Rectal smooth muscle tissue (tissue), 1 donor: ENCODE data around the gene HSPA12A.

ENCODE experiments used
- H3K27ac ChIP-seq: one replicate; pipeline ENCODE4 v1.7.0; 2013; ENCODE audit warnings: low read depth, low read length, inconsistent platforms
- H3K27me3 ChIP-seq: one replicate; pipeline ENCODE4 v1.7.0; 2013; ENCODE audit warnings: low read length; ENCODE audit not compliant: control insufficient read depth, insufficient read depth
- H3K36me3 ChIP-seq: one replicate; pipeline ENCODE4 v1.7.0; 2013; ENCODE audit warnings: low read length; ENCODE audit not compliant: control insufficient read depth, insufficient read depth
- H3K4me1 ChIP-seq: one replicate; pipeline ENCODE4 v1.7.0; 2013; ENCODE audit warnings: low read length; ENCODE audit not compliant: control insufficient read depth, insufficient read depth
- H3K4me3 ChIP-seq: one replicate; pipeline ENCODE4 v1.7.0; 2013; ENCODE audit warnings: low read length
- H3K9ac ChIP-seq: one replicate; pipeline ENCODE4 v1.7.0; 2013; ENCODE audit warnings: low read length

The HSPA12A gene

DNA sequence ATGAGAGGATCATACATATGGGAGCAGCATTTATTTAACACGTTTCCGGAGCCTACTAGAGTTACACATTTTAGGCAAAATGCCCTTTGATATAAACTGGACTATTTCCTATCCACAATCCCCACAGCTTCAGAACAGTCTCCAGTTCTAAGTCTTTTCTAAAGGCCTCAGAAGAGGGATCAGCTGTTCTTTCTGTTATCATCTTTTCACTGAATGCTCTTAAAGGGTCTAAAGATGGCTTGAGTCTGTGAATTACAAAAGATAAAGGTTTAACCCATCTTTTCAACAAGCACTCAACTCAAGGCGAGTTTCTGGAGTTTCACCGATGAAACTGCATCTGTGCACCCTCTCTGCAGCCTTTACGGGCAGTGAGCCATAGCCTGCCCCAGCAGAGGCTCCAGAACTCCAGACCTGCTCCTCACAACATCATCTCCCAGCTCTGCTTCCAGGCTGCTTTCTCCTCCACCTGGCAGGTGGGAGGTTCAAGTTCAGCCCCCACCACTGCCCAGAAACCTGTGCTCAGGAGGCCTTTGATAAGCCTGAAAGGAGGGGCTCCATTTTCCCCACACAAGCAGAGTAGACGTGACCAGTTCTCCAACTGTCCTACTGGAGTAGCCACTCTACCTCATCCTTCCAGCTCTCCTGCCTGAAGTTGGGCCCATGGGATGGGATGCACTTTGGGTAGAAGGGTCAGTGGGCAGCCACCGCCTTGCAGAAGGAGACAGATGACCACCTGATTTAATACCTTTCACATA lies 53.4 kb downstream of the HSPA12A start:
- no peak overlapping the region for H3K4me3 ChIP-seq
- H3K4me1 ChIP-seq: peaks cover 5% of the 10 kb centered on the region
- no peak overlapping the region for H3K27ac ChIP-seq

DNA sequence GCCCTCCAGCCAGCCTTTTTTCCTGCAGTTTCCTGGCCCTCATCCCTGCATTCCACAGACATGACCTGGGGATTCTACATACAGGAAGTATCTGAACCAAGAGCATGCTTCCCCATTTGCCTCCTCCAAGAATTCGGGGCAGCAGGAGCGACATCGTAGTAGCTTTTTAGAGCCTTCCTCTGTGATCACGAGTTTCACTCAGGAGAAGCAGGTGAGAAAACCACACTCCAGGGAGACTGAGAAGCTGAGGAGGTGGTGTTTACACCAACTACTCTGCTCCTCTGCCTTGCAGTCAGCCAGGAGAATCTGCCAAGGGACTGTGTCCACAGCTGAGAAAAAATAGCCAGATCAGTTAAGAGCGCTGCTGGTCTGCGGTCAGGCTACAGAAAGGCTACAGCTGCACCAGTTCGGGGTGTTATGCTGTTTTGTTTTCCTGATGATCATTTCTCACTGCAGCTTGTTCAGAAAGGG lies 54.1 kb downstream of the HSPA12A start:
- H3K4me3 ChIP-seq: no peak overlapping the region
- no peak overlapping the region for H3K27ac ChIP-seq
- H3K4me1 ChIP-seq: peaks cover 5% of the 10 kb centered on the region

More for the DNA sequence above, 53.4 kb downstream of the HSPA12A start:
- Histone ChIP-seq H3K36me3 (no peaks in the 10 kb centered on the region), H3K9ac (no peak overlapping the region), H3K27me3 (peaks cover 2% of the 10 kb centered on the region)

DNA sequence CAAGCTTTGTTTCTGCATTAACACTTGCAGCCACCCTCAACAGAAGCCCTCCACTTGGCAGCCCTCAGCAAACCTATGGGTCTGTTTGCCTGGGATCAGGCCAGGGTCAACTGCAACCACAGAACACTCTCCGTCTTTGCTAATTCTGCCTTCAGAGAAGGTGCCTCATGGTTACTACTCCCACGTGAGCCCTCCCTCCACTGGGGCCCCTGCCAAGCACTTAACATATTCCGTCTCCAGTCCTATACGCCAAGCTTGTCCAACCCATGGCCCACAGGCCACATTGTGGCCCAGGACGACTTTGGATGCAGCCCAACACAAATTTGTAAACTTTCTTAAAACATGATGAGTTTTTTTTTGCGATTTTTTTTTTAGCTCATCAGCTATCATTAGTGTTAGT lies 54.7 kb downstream of the HSPA12A start:
- Histone ChIP-seq H3K4me1 (peaks cover 5% of the 10 kb centered on the region), H3K9ac (no peak overlapping the region), H3K27ac (no peak overlapping the region)

More for the DNA sequence above, 54.1 kb downstream of the HSPA12A start:
- Histone ChIP-seq H3K27me3 (peaks cover 2% of the 10 kb centered on the region), H3K36me3 (no peaks in the 10 kb centered on the region), H3K9ac (no peak overlapping the region)

GRCh38 chr10:116686632-116687031 lies 55.7 kb downstream of the HSPA12A start:
- Histone ChIP-seq H3K36me3 (no peaks in the 10 kb centered on the region), H3K27me3 (peaks cover 2% of the 10 kb centered on the region), H3K27ac (no peak overlapping the region), H3K9ac (no peak overlapping the region), H3K4me3 (no peak overlapping the region), H3K4me1 (peaks cover 4% of the 10 kb centered on the region)

More for the DNA sequence above, 54.7 kb downstream of the HSPA12A start:
- Histone ChIP-seq H3K4me3 (no peak overlapping the region), H3K36me3 (no peaks in the 10 kb centered on the region), H3K27me3 (peaks cover 2% of the 10 kb centered on the region)

- Histone ChIP-seq H3K9ac (no peak overlapping the region), H3K27ac (no peak overlapping the region), H3K27me3 (no peaks in the 10 kb centered on the region), H3K4me1 (peaks cover 4% of the 10 kb centered on the region), H3K4me3 (no peak overlapping the region), H3K36me3 (no peaks in the 10 kb centered on the region)
Measured at GRCh38 chr10:116685807-116686206, 56.6 kb downstream of the HSPA12A start.

GRCh38 chr10:116684781-116685180 lies 57.6 kb downstream of the HSPA12A start:
- H3K4me3 ChIP-seq: no peak overlapping the region
- H3K36me3 ChIP-seq: no peaks in the 10 kb centered on the region
- peaks cover 4% of the 10 kb centered on the region for H3K4me1 ChIP-seq
- no peaks in the 10 kb centered on the region for H3K27me3 ChIP-seq
- H3K27ac ChIP-seq: no peak overlapping the region
- no peak overlapping the region for H3K9ac ChIP-seq

- Histone ChIP-seq H3K9ac (no peak overlapping the region), H3K4me3 (no peak overlapping the region), H3K27ac (no peak overlapping the region), H3K27me3 (no peaks in the 10 kb centered on the region), H3K4me1 (peaks cover under 1% of the 10 kb centered on the region), H3K36me3 (no peaks in the 10 kb centered on the region)
Measured at GRCh38 chr10:116683821-116684220, 58.5 kb downstream of the HSPA12A start.

GRCh38 chr10:116683166-116683565 lies 59.2 kb downstream of the HSPA12A start:
- Histone ChIP-seq H3K9ac (no peak overlapping the region), H3K27me3 (no peaks in the 10 kb centered on the region), H3K4me1 (no peaks in the 10 kb centered on the region), H3K27ac (no peak overlapping the region), H3K36me3 (no peaks in the 10 kb centered on the region), H3K4me3 (no peak overlapping the region)

GRCh38 chr10:116679351-116679750 lies 63.0 kb downstream of the HSPA12A start:
- Histone ChIP-seq H3K27ac (no peak overlapping the region), H3K27me3 (no peaks in the 10 kb centered on the region), H3K4me1 (no peaks in the 10 kb centered on the region), H3K9ac (no peak overlapping the region), H3K36me3 (no peaks in the 10 kb centered on the region), H3K4me3 (no peak overlapping the region)

DNA sequence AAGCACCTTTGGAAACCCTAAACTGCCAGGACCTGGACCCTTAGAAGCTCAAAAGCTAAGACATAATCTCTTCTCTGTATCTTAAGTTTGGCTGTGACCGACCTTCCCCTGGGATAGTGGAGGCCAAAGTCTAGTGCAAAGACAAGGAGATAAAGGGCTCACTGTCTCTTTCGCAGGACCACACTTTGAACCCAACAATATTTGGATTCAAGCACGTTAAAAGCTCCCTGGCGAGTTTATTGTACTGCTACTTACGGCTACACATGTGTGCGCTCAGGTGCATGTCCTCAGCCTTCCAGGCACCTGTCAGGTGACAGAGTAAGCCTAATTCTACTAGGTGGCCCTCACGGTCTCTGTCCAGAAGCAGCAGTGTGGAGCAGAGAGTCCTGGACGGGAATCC lies 65.7 kb downstream of the HSPA12A start:
- no peak overlapping the region for H3K4me3 ChIP-seq
- H3K4me1 ChIP-seq: no peaks in the 10 kb centered on the region
- no peaks in the 10 kb centered on the region for H3K36me3 ChIP-seq
- no peaks in the 10 kb centered on the region for H3K27me3 ChIP-seq
- H3K27ac ChIP-seq: no peak overlapping the region
- no peak overlapping the region for H3K9ac ChIP-seq

- no peaks in the 10 kb centered on the region for H3K27me3 ChIP-seq
- no peak overlapping the region for H3K4me3 ChIP-seq
- H3K4me1 ChIP-seq: no peaks in the 10 kb centered on the region
- no peaks in the 10 kb centered on the region for H3K36me3 ChIP-seq
- H3K27ac ChIP-seq: no peak overlapping the region
- H3K9ac ChIP-seq: no peak overlapping the region
Measured at GRCh38 chr10:116676118-116676517, 66.2 kb downstream of the HSPA12A start.

DNA sequence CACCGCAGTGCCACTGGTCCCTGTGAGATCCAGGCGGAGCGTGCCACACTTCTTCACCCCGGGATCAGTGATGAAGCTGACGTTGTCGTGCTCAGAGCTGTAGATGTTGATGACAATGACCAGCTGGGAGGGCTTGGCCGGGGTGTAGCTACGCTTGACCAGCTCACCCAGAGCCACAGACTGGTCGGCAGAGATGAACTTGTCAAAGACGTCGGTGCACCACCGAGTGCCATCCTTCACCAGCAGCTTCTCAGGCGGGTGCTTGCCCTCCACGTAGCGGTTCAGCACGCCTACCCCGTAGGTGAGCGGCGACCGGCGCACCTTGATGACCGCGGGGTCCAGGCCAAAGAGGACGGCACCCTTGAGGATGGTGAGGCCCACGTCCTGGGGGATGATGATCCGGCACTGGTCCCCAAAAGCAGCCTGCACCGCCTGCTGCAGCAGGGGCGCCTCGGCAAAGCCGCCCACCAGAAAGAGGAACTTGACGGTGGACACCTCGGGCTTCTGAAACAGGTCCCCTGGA lies 67.4 kb downstream of the HSPA12A start:
- Histone ChIP-seq H3K27me3 (no peaks in the 10 kb centered on the region), H3K36me3 (no peaks in the 10 kb centered on the region), H3K27ac (no peak overlapping the region), H3K4me1 (no peaks in the 10 kb centered on the region), H3K4me3 (no peak overlapping the region), H3K9ac (no peak overlapping the region)

DNA sequence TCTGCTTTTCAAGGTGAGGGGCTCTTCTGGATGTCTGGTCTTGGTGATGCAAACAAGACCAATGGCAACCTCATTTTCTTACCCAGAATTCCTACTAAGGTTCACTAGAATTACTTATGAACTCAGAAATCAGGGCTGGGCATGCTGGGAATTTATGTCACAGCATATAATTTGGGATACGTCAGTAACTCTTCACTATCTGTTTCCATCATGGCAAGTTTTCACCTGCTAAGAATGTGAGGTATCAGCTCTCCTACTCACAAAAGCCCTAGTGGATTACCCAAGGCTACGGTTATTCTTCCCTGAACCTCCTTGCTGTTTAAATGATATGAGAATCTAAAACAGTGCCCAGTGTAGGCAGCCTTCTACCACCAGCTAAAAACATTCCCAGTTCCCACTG lies 68.5 kb downstream of the HSPA12A start:
- H3K4me1 ChIP-seq: no peaks in the 10 kb centered on the region
- H3K36me3 ChIP-seq: no peaks in the 10 kb centered on the region
- no peaks in the 10 kb centered on the region for H3K27me3 ChIP-seq
- H3K4me3 ChIP-seq: no peak overlapping the region
- H3K27ac ChIP-seq: no peak overlapping the region
- no peak overlapping the region for H3K9ac ChIP-seq
